ENCODE results near the gene XRCC3. TPM values are rescaled to one million over a fixed set of nuclear protein-coding genes. Genes with fewer than 3 reads are reported as not detected.

XRCC3 gene
- total RNA-seq, 4 donors from 2014 or later: 7.8 to 47.6 (median 23.8) TPM

DNA sequence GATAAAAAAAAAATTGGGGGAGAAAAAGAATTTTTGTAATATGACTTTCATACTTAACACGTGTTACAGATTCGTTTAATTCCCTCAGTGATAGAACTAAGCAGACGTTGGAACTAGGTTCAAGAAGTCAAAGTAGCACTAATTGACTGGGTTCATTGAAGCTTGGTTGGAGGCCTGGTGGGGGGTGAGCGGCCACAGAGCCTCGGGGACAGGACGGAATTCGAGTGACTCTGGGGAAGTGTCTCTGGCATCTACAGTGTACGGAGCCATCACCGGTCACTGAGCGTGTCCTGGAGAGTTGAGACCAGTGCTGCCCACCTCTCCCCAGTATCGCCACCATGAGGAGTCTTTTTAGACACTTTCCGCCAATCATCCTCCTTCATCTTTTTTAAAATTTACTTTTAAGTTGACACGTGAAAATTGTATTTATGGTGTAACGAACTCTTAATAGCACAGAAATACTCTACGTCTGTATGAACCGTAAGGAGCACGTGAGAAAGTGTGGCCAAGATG lies 1.7 kb upstream of the XRCC3 start:
- TF ChIP-seq EP300 (IDR thresholded peaks at IDR 0.05; ENCODE audit: low read depth): no peak
- TF ChIP-seq POLR2AphosphoS5 (IDR thresholded peaks at IDR 0.05): no peak
- no peak for TF ChIP-seq POLR2A (IDR thresholded peaks at IDR 0.05)
- no peak for DNase-seq
- Histone ChIP-seq H3K27ac (peak overlapping the region in 1 of 4 donors; percentile 97), H3K9me3 (no peaks in the 10 kb centered on the region), H3K27me3 (no peaks in the 10 kb centered on the region), H3K36me3 (no peaks in the 10 kb centered on the region), H3K4me1 (peaks cover 20 to 48% (median 33%) of the 10 kb centered on the region in 4 donors), H3K4me3 (peak overlapping the region; percentile 50 to 96 (median 87))
- 87 to 91% methylated on average over 12 to 17 of the region's 17 CpGs for WGBS, 2 donors (ENCODE audit: low coverage in 1 of 2)
- intact Hi-C loops (cut with DNase I; ENCODE audit: low total_unique reads): loop anchor here (10.0 kb wide), 1 partner anchor 142 kb away; no protein-coding TSS in a partner anchor
- in situ Hi-C loops (cut with MboI; ENCODE audit: low pct_ligation_motif_present in 1 of 4, low pct_unique_long_range_greater_than_20kb in 1 of 4, low sequenced_read_pairs in 3 of 4): no loop called here

DNA sequence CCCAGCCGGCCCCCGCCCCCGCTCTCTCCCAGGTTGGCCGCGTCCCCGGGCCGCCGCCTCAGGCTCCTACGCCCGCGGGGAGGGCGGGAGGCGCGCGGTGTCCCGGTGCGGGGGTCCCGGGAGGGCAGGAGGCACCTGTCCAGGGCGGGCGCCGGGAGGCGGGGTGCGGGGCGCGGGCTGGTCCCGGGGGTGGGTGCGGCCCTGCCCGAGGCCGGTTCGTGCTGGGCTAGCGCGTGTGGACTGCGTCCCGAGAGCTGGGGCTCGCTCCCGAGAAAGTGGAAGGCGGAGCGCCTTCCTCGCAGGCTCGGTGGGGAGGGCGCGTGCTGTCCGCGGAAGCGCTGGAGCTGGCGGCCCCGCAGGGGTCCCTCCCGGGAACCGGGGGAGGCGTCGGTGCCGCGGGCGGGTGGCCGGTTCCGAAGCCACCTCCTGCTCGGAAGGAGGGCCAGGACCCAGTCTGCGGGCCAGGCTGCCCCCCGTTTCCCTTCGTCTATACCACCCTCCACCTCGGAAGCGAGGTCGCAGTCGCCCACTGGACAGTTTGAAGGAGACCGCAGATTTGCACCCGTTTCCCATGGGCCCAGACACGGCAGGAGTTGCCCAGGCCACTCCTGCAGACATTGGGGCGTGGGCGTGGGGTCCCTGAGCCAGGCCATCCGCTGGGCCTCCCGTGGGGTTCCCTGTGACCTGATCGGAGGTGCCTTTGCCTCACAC lies 995 bp upstream of the XRCC3 start:
- in situ Hi-C loops (cut with MboI; ENCODE audit: low pct_ligation_motif_present in 1 of 4, low pct_unique_long_range_greater_than_20kb in 1 of 4, low sequenced_read_pairs in 3 of 4) (no loop called here), intact Hi-C loops (cut with DNase I; ENCODE audit: low total_unique reads) (loop anchor here (10.0 kb wide), 1 partner anchor 141 kb away; no protein-coding TSS in a partner anchor)
- no peaks in the 10 kb centered on the region for H3K9me3 ChIP-seq
- H3K27ac ChIP-seq: peak overlapping the region; percentile 91 to 97 (median 92)
- H3K36me3 ChIP-seq: no peaks in the 10 kb centered on the region
- TF ChIP-seq EP300 (IDR thresholded peaks at IDR 0.05; ENCODE audit: low read depth) (no peak), POLR2A (IDR thresholded peaks at IDR 0.05) (no peak), POLR2AphosphoS5 (IDR thresholded peaks at IDR 0.05) (no peak)
- TF ChIP-seq, protein P1, sequence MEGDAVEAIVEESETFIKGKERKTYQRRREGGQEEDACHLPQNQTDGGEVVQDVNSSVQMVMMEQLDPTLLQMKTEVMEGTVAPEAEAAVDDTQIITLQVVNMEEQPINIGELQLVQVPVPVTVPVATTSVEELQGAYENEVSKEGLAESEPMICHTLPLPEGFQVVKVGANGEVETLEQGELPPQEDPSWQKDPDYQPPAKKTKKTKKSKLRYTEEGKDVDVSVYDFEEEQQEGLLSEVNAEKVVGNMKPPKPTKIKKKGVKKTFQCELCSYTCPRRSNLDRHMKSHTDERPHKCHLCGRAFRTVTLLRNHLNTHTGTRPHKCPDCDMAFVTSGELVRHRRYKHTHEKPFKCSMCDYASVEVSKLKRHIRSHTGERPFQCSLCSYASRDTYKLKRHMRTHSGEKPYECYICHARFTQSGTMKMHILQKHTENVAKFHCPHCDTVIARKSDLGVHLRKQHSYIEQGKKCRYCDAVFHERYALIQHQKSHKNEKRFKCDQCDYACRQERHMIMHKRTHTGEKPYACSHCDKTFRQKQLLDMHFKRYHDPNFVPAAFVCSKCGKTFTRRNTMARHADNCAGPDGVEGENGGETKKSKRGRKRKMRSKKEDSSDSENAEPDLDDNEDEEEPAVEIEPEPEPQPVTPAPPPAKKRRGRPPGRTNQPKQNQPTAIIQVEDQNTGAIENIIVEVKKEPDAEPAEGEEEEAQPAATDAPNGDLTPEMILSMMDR (IDR thresholded peaks at IDR 0.05): no peak
- H3K4me1 ChIP-seq: peaks cover 24 to 55% (median 40%) of the 10 kb centered on the region in 4 donors
- 1% methylated on average over 39 of the region's 72 CpGs; no CpG with 5 or more reads in 1 of the 2 donors for WGBS, 2 donors (ENCODE audit: low coverage in 1 of 2)
- H3K4me3 ChIP-seq: peak overlapping the region; percentile 50 to 96 (median 87)
- DNase-seq: peak; percentile 60
- no peaks in the 10 kb centered on the region for H3K27me3 ChIP-seq

DNA sequence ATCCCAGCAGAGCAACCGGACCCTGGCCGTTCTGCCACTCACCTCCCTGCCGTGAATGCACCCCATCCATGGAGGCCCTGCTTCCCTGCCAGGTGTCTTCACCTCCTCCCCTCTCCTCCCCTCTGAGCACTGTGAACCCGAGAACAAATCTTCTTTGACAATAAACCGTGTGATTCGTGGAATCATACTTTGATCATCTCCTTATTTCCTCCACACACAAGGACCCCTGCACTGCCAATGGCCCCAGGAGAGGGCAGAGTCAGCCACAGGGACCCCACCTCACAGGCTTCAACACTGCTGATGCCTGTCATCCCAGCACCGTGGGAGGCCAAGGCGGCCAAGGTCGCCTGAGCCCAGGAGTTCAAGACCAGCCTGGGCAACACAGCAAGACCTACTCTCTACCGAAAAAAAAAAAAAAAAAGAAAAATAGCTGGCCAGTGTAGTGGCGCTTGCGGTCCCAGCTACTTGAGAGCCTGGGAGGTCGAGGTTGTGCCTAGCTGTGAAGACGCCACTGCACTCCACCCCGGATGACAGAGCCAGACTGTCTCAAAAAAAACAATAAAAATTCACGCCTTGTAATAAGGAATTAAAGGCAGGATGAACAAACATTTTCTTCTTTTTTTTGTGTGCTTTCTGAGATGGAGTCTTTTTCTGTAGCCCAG lies 1.1 kb downstream of the XRCC3 start:
- no peak for DNase-seq
- in situ Hi-C loops (cut with MboI; ENCODE audit: low pct_ligation_motif_present in 1 of 4, low pct_unique_long_range_greater_than_20kb in 1 of 4, low sequenced_read_pairs in 3 of 4): no loop called here

DNA sequence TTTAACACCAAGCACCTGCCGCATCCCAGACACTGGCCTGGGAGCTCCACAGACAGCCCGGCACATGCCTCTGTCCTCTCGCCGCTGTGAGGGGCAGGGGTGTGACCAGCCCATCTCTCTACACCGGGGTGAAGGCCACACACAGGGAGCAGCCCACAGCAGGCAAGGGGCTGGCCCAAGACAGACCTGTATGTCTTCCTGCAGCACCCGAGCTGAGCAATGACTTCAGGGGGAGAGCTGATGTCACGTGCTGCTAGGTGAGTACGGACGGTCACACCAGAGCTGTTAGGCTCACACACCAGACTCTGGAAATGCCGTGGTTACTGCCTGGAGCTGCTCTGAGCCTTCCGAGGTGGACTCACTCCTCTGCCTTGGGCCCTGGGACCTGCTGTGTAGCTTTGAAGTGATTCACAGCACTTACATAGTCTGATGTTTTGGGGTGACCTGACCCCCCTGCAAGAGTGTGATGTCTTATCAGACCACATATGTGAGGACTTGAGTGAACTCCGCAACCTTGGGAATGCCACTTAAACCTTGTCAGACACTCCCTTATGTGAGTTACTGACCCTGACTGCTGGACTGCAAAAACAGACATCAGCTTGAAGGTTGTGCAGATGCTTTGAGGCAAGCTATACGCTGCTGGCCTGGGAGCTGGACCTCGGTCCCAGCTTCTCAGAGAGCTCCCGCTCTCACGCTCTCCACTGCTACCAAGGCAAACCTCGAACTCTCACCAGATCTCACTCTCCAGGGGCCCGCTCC lies 1.8 kb downstream of the XRCC3 start:
- WGBS, 2 donors (ENCODE audit: low coverage in 1 of 2): 88% methylated on average over 18 of the region's 18 CpGs; no CpG with 5 or more reads in 1 of the 2 donors
- intact Hi-C loops (cut with DNase I; ENCODE audit: low total_unique reads): loop anchor here (10.0 kb wide), 1 partner anchor 139 kb away; no protein-coding TSS in a partner anchor
- Histone ChIP-seq H3K27ac (peak overlapping the region in 2 of 4 donors; percentile 83 to 86), H3K4me1 (peaks cover 30 to 60% (median 50%) of the 10 kb centered on the region in 4 donors), H3K9me3 (no peaks in the 10 kb centered on the region), H3K4me3 (no peak overlapping the region), H3K27me3 (no peaks in the 10 kb centered on the region), H3K36me3 (no peaks in the 10 kb centered on the region)
- in situ Hi-C loops (cut with MboI; ENCODE audit: low pct_ligation_motif_present in 1 of 4, low pct_unique_long_range_greater_than_20kb in 1 of 4, low sequenced_read_pairs in 3 of 4): no loop called here
- DNase-seq: no peak
- no peak for TF ChIP-seq POLR2AphosphoS5 (IDR thresholded peaks at IDR 0.05)
- TF ChIP-seq, protein P1 (IDR thresholded peaks at IDR 0.05): no peak
- TF ChIP-seq POLR2A (IDR thresholded peaks at IDR 0.05): no peak
- no peak for TF ChIP-seq EP300 (IDR thresholded peaks at IDR 0.05; ENCODE audit: low read depth)

More for the DNA sequence above, 1.1 kb downstream of the XRCC3 start:
- H3K36me3 ChIP-seq: no peaks in the 10 kb centered on the region
- 44 to 64% methylated on average over 14 to 16 of the region's 16 CpGs for WGBS, 2 donors (ENCODE audit: low coverage in 1 of 2)
- TF ChIP-seq EP300 (IDR thresholded peaks at IDR 0.05; ENCODE audit: low read depth) (no peak), POLR2A (IDR thresholded peaks at IDR 0.05) (no peak), POLR2AphosphoS5 (IDR thresholded peaks at IDR 0.05) (no peak)
- TF ChIP-seq, protein P1 (IDR thresholded peaks at IDR 0.05): no peak
- H3K27me3 ChIP-seq: no peaks in the 10 kb centered on the region
- H3K4me3 ChIP-seq: peak overlapping the region in 2 of 4 donors; percentile 78 to 96
- H3K9me3 ChIP-seq: no peaks in the 10 kb centered on the region
- intact Hi-C loops (cut with DNase I; ENCODE audit: low total_unique reads): loop anchor here (10.0 kb wide), 1 partner anchor 139 kb away; no protein-coding TSS in a partner anchor
- H3K27ac ChIP-seq: peak overlapping the region in 3 of 4 donors; percentile 76 to 83 (median 79)
- H3K4me1 ChIP-seq: peaks cover 30 to 66% (median 50%) of the 10 kb centered on the region in 4 donors

Measured in transverse colon (tissue), 4 donors.